ENCODE data around the gene SIGLEC7.

DNA sequence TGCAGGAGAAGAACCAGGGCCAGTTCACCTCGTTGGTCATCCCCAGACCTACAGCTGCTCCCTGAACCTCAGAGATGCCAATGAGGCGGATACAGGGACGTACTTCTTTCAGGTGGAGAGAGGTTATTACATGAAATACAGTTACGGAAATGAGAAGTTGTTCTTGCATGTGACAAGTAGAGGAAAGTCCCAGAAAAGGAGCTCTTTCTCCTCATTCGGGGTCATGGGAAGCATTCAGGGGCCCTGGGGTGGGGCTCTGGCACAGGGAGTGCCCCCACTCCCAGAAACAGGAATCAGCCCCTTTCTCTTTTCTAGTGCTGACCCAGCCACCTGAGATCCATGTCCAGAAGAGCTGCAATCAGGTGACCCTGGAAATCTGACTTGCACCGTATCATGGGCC, 21.9 kb upstream of the SIGLEC7 start:
- TF ChIP-seq, protein P1, sequence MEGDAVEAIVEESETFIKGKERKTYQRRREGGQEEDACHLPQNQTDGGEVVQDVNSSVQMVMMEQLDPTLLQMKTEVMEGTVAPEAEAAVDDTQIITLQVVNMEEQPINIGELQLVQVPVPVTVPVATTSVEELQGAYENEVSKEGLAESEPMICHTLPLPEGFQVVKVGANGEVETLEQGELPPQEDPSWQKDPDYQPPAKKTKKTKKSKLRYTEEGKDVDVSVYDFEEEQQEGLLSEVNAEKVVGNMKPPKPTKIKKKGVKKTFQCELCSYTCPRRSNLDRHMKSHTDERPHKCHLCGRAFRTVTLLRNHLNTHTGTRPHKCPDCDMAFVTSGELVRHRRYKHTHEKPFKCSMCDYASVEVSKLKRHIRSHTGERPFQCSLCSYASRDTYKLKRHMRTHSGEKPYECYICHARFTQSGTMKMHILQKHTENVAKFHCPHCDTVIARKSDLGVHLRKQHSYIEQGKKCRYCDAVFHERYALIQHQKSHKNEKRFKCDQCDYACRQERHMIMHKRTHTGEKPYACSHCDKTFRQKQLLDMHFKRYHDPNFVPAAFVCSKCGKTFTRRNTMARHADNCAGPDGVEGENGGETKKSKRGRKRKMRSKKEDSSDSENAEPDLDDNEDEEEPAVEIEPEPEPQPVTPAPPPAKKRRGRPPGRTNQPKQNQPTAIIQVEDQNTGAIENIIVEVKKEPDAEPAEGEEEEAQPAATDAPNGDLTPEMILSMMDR (IDR thresholded peaks at IDR 0.05): no peak
- no peak for TF ChIP-seq POLR2A (IDR thresholded peaks at IDR 0.05)

Data from lower leg skin (tissue), 3 donors.